GM10266 (cell line): ENCODE results near the gene TTC23.

ENCODE experiments used
- DNase-seq: peaks from one replicate; pipeline ENCODE4 v3.0.0; 2012; ENCODE audit errors: extremely low spot score
- TF ChIP-seq, protein P1 (sequence below): IDR thresholded peaks from 2 replicates; pipeline ENCODE4 v1.5.1; 2012; ENCODE audit warnings: mild to moderate bottlenecking, low read depth; ENCODE audit not compliant: control insufficient read depth, insufficient read depth; ENCODE audit errors: missing control alignments

TTC23 gene

DNA sequence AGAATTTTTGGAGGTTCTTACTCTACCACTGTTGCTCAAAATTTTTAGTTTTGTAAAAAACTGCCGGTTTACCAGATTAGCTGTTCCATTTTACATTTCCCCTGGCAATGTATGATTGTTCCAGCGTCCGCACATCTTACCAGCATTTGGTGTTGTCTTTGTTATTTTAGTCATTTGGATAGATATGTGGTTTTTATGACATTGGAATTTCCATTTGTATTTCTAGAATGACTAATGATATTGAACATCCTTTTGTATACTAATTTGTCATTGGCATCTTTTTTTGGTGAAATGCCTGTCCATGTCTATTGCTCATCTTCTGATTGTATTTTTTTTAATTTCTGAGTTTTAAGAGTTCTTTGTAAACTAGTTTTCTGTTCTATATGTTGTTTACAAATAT is 30.4 kb upstream of the TTC23 start:
- TF ChIP-seq, protein P1, sequence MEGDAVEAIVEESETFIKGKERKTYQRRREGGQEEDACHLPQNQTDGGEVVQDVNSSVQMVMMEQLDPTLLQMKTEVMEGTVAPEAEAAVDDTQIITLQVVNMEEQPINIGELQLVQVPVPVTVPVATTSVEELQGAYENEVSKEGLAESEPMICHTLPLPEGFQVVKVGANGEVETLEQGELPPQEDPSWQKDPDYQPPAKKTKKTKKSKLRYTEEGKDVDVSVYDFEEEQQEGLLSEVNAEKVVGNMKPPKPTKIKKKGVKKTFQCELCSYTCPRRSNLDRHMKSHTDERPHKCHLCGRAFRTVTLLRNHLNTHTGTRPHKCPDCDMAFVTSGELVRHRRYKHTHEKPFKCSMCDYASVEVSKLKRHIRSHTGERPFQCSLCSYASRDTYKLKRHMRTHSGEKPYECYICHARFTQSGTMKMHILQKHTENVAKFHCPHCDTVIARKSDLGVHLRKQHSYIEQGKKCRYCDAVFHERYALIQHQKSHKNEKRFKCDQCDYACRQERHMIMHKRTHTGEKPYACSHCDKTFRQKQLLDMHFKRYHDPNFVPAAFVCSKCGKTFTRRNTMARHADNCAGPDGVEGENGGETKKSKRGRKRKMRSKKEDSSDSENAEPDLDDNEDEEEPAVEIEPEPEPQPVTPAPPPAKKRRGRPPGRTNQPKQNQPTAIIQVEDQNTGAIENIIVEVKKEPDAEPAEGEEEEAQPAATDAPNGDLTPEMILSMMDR = no peak
- no peak for DNase-seq

DNA sequence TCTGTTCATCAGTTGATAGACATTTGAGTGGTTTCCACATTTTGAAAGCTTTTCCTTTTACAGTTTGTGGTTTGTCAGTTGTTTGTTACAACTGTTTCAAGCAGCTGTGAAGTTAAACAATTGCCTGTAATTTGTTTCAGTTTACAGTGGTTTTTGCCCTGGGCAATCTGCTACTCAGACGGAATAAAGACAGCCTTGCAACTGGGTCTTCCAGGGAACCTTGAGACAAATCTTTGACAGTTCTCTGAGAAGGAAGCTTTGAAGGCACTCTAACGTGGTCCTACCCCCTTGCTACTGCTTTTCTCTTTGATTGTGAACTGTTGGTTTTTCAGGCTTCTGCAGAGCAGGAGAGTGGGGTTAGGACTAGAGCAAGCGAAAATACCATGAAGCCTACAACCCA is 29.9 kb upstream of the TTC23 start:
- TF ChIP-seq, protein P1 = no peak
- no peak for DNase-seq

DNA sequence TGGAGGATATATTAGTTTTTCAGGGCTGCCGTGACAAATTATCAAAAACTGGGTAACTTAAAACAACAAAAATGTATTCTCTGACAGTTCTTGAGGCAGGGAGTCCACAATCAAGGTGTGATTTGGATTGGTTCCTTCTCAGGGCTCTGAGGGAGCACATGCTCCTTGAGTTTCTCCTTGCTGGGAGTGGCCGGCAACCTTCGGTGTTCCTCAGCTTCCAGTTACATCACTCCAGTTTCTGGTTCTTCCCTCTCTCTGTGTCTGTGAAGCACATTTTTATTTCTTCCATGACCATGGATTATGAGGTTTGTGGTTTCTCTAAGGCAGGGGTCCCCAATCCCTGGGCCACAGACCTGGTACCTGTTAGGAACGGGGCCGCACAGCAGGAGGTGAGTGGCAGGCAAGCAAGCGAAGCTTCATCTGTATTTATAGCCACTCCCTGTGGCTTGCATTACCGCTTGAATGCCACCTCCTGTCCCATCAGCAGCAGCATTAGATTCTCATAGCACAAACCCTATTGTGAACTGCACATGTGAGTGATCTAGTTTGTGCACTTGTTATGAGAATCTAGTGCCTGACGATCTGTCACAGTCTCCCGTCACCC is 26.2 kb upstream of the TTC23 start:
- TF ChIP-seq, protein P1 = no peak
- DNase-seq = no peak

DNA sequence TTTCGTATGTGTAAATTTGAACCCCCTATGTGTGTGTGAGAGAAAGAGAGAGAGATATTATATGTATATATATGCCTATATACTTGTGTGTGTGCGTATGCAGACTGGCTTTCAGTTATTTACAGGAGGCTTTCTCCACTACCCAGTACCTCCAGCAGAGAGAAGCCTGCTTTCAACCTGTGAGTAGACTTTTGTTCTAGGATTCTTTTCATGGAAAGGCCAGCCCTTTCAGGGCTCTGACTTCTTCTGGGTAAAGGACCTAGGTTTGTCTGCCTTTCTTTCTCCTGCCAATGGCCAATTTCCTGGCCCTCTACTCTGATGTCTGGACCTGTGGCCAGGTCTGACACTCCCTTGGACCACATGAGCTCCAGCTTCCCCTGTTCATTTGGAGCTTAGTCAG is 25.7 kb upstream of the TTC23 start:
- TF ChIP-seq, protein P1 = no peak
- no peak for DNase-seq

DNA sequence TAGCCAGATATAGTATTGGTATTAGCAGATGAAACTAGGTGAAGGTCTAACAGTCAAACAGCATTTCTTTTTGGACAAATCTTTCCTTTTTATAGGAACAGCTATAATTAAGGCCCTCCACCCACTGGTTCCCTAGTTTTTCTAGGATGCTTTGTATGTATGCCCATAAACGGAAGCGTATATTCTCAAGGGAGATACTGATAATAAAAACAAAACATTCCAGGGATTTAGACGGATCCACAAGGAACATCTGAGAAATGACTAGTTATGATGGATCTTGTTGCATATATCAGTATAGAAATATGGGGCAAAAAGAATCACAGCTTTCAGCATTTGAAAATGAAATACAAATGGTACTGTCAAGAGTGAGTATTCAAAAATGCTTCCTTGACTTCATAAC is 24.4 kb upstream of the TTC23 start:
- TF ChIP-seq, protein P1 = no peak

DNA sequence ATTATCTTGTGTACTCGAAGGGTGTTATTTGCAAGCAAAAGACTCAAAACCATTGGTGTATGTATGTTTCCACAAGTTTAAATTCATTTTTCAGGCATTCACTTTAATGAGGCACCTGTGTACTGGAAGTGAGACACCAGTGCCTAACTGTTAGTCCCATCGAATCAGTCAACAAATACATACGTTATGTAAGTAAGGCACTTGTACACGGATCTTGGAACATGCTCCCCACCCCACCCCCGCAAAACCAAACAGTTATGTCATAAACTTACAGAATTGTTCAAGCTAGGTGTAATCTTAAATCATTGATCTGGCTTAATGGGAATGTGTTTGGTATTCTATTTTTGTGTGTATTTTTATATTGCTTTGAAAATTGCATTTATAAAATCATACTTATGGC is 19.1 kb upstream of the TTC23 start:
- no peak for DNase-seq

More for the DNA sequence above, 24.4 kb upstream of the TTC23 start:
- DNase-seq = no peak

DNA sequence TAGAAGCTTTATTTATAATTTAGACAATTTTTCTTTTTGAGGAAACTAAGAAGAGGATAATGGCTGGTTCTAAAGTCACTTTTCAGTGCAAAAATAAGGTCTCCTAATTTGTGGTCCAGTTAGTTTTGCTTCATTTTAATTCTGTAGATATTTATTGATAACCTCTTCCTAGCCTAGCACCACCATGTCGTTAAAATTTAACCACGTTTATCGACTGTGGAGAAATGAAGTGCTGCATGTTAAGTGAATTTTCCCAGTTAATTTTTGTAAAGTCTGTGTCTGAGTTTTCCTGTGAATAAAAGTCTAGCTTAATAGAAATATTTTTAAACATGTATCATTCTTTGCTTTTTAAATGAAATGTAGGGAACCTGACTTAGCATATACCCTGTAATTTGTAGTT is 18.6 kb upstream of the TTC23 start:
- no peak for DNase-seq
- TF ChIP-seq, protein P1 = no peak

More for the DNA sequence above, 19.1 kb upstream of the TTC23 start:
- TF ChIP-seq, protein P1 = no peak
